ENCODE data around the gene YJU2.

- no peak for TF ChIP-seq CTCF (IDR thresholded peaks at IDR 0.05)
- no peak for TF ChIP-seq EP300 (IDR thresholded peaks at IDR 0.05)
Measured at GRCh38 chr19:4197228-4197624, 49.7 kb upstream of the YJU2 start.
